DND-41 (cell line): ENCODE results near the gene ATP6V0E1.

Experiments
- ATAC-seq: fragments of 200-7000 bp; cut with Tn5 transposase; 3 replicates; pipeline ENCODE4 v1.9.1; 2021; ENCODE audit warnings: low read depth; ENCODE audit not compliant: insufficient read depth
- DNase-seq: peaks from one replicate; pipeline ENCODE4 v3.0.0-alpha.2; 2020
- H2AFZ ChIP-seq: 2 replicates; pipeline ENCODE4 v1.6.0; 2012; ENCODE audit warnings: low read depth, low read length
- H3K27ac ChIP-seq: 2 replicates; pipeline ENCODE4 v1.5.1; 2012; ENCODE audit warnings: low read length, inconsistent platforms
- H3K27me3 ChIP-seq: fragments of 200-600 bp; sonication (generic); 2 replicates; pipeline ENCODE4 v1.6.0; 2012; ENCODE audit warnings: low read length, mild to moderate bottlenecking, inconsistent platforms; ENCODE audit not compliant: insufficient read depth, poor library complexity
- H3K36me3 ChIP-seq: 2 replicates; pipeline ENCODE4 v1.5.1; 2012; ENCODE audit warnings: low read length, inconsistent platforms; ENCODE audit not compliant: insufficient read depth
- H3K4me1 ChIP-seq: 2 replicates; pipeline ENCODE4 v1.5.1; 2012; ENCODE audit warnings: mild to moderate bottlenecking, low read length; ENCODE audit not compliant: insufficient read depth
- H3K4me2 ChIP-seq: 2 replicates; pipeline ENCODE4 v1.6.0; 2012; ENCODE audit warnings: mild to moderate bottlenecking, moderate library complexity, low read length, inconsistent platforms; ENCODE audit not compliant: insufficient read depth
- H3K4me3 ChIP-seq, 2 experiments: fragments of 200-600 bp in 1 of 2; shearing (Covaris generic) in 1 of 2; 2 replicates each; pipeline ENCODE4 v1.5.1; 2012 to 2016; ENCODE audit warnings: inconsistent platforms in 2 of 2, low read length in 2 of 2, mild to moderate bottlenecking in 2 of 2, low read depth in 1 of 2, moderate library complexity in 1 of 2
- H3K79me2 ChIP-seq: 2 replicates; pipeline ENCODE4 v1.6.0; 2012; ENCODE audit warnings: low read length, inconsistent platforms; ENCODE audit not compliant: insufficient read depth
- H3K9ac ChIP-seq: 2 replicates; pipeline ENCODE4 v1.6.0; 2012; ENCODE audit warnings: low read depth, mild to moderate bottlenecking, inconsistent platforms, low read length, moderate library complexity
- H3K9me3 ChIP-seq: 2 replicates; pipeline ENCODE4 v1.5.1; 2012; ENCODE audit warnings: low read length, moderate library complexity, mild to moderate bottlenecking, inconsistent platforms; ENCODE audit not compliant: insufficient read depth, severe bottlenecking
- H4K20me1 ChIP-seq: 2 replicates; pipeline ENCODE4 v1.6.0; 2012; ENCODE audit warnings: low read length; ENCODE audit not compliant: insufficient read depth
- EZH2 ChIP-seq: IDR thresholded peaks from 3 replicates; pipeline ENCODE4 v1.6.1; 2012; ENCODE audit warnings: borderline replicate concordance, low read depth, mild to moderate bottlenecking, moderate library complexity, low read length, inconsistent platforms; ENCODE audit not compliant: severe bottlenecking
- TF ChIP-seq, protein P1 (sequence below): IDR thresholded peaks from 2 replicates; pipeline ENCODE4 v1.5.1; 2012; ENCODE audit warnings: borderline replicate concordance, low read length, moderate library complexity, mild to moderate bottlenecking; ENCODE audit not compliant: poor library complexity, severe bottlenecking; ENCODE audit errors: extremely low read depth

The ATP6V0E1 gene

DNA sequence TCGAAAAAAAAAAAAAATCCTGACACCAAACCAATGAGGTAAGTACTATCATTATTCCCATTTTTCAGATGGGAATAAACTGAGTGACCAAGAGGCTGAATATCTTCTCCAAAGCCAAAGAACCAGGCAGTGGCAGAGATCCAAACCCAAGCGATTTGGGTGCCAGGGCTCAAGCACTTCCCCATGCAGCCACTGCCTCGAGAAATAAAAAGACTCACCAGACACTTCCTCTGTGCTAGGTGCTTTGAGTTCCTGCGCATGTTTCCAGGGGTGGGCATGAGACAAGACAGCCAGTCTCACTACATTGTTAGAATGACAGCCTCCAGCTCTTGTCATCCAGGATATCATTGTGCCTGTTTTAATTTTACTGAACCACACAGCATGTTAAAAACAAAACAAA lies 26.6 kb upstream of the ATP6V0E1 start:
- no peak overlapping the region for H3K27ac ChIP-seq
- DNase-seq: no peak
- H3K27me3 ChIP-seq: no peaks in the 10 kb centered on the region
- no peak for TF ChIP-seq EZH2
- TF ChIP-seq, protein P1, sequence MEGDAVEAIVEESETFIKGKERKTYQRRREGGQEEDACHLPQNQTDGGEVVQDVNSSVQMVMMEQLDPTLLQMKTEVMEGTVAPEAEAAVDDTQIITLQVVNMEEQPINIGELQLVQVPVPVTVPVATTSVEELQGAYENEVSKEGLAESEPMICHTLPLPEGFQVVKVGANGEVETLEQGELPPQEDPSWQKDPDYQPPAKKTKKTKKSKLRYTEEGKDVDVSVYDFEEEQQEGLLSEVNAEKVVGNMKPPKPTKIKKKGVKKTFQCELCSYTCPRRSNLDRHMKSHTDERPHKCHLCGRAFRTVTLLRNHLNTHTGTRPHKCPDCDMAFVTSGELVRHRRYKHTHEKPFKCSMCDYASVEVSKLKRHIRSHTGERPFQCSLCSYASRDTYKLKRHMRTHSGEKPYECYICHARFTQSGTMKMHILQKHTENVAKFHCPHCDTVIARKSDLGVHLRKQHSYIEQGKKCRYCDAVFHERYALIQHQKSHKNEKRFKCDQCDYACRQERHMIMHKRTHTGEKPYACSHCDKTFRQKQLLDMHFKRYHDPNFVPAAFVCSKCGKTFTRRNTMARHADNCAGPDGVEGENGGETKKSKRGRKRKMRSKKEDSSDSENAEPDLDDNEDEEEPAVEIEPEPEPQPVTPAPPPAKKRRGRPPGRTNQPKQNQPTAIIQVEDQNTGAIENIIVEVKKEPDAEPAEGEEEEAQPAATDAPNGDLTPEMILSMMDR: no peak
- no peak for ATAC-seq
- H3K4me2 ChIP-seq: no peak overlapping the region
- H3K79me2 ChIP-seq: peaks cover 23% of the 10 kb centered on the region
- no peak overlapping the region; the same call in 1 of the 2 replicates for H2AFZ ChIP-seq
- peaks cover 23% of the 10 kb centered on the region for H3K4me1 ChIP-seq
- no peak overlapping the region for H3K9ac ChIP-seq
- H3K36me3 ChIP-seq: peaks cover 10% of the 10 kb centered on the region
- no peaks in the 10 kb centered on the region for H4K20me1 ChIP-seq
- no peaks in the 10 kb centered on the region for H3K9me3 ChIP-seq
- no peak overlapping the region for H3K4me3 ChIP-seq

DNA sequence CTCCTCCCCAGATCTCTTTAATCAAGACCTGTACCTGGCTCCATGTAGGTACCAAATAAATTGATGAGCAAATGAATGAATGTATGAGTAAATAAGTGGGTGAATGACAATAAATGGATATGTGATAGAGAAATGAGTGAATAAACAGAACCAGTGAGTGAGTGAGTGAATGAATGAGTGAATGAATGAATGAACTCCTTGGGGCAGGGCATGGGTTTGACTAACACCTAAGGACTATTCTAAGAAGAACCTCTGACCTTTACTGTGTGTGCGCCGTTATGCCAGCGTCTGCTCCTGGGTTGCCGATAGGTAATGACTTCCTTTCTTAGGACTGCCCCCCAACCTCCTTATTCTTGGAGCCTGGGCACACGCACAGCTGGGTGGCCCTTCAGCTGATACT lies 26.1 kb upstream of the ATP6V0E1 start:
- Histone ChIP-seq H3K4me1 (peaks cover 23% of the 10 kb centered on the region), H3K9ac (no peak overlapping the region), H3K27me3 (no peaks in the 10 kb centered on the region), H3K4me3 (no peak overlapping the region), H3K9me3 (no peaks in the 10 kb centered on the region), H3K27ac (no peak overlapping the region), H2AFZ (no peak overlapping the region; the same call in 1 of the 2 replicates), H3K4me2 (no peak overlapping the region), H4K20me1 (no peaks in the 10 kb centered on the region), H3K36me3 (peaks cover 13% of the 10 kb centered on the region), H3K79me2 (peaks cover 23% of the 10 kb centered on the region)
- TF ChIP-seq, protein P1: no peak
- TF ChIP-seq EZH2: no peak
- ATAC-seq (no peak), DNase-seq (no peak)

DNA sequence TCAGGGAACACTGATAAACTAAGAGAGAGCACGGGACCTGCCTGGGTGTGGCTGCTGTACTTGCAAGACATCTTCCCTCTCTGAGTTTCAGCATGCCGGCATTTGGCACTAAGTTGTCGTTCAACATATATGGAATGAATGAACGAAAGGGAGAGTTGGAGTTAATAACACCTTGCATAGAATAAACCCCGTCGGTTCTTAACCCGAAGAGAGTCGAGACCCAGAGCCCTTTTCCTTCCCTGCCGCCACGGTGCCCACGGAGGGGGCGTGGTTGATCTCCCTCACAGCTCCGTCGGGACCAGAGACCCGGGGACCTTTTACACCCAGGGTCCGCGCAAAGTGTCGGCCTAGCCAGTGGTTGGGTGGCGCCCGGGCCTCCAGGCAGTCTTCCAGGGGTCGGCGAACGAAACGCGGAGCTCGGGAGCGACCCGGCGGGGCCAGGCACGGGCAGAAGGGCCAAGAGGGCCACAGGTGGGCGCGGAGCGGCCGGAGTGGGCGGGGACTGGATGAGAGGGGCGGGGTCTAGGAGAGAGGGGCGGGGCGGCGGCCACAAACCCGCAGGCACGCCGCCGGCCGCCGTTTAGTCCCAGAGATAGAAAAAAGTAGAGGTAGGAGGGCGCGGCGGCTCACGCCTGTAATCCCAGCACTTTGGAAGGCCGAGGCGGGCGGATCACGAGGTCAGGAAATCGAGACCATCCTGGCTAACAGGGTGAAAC lies 25.1 kb upstream of the ATP6V0E1 start:
- Histone ChIP-seq H2AFZ (peak overlapping the region; percentile 67), H3K4me3 (peak overlapping the region in 1 of 2 experiments; percentile 100; a peak in 2 of 4 replicates), H3K9ac (peak overlapping the region; percentile 95)

More for the DNA sequence above, 25.1 kb upstream of the ATP6V0E1 start:
- H3K27ac ChIP-seq: no peak overlapping the region
- ATAC-seq (no peak), DNase-seq (peak; percentile 20)
- peaks cover 23% of the 10 kb centered on the region for H3K79me2 ChIP-seq
- no peaks in the 10 kb centered on the region for H4K20me1 ChIP-seq
- peak overlapping the region; percentile 98 for H3K4me2 ChIP-seq
- peaks cover 13% of the 10 kb centered on the region for H3K36me3 ChIP-seq
- H3K27me3 ChIP-seq: no peaks in the 10 kb centered on the region
- no peak for TF ChIP-seq EZH2
- TF ChIP-seq, protein P1: no peak
- no peaks in the 10 kb centered on the region for H3K9me3 ChIP-seq
- H3K4me1 ChIP-seq: peaks cover 23% of the 10 kb centered on the region
